Measurements from ENCODE around the gene PTPN21. TPM values are rescaled to one million over a fixed set of nuclear protein-coding genes. Genes with fewer than 3 reads are reported as not detected.

PTPN21 gene
- total and polyA plus RNA-seq, 4 donors, result 2.1 to 7.2 (median 3.1) TPM

DNA sequence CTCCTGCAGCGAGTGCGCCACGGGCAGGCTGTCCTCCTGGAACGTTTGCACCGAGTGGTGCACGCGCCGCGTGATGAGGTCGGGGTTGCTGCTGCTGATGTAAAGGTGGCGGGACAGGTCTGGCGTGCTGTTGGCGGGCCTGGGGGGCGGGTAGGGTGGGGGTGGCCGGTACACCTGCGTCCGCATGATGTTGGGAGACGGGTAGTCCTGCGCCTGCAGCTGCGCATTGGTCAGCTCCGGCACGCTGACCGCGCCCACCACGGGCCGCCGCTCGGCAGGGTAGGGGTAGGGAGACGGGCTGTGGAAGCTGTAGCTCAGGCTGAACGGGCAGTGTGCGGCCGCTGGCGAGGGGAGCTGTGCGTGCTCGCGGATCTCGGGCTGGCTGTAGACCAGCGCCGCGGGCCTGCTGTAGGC, 75.2 kb downstream of the PTPN21 start:
- Histone ChIP-seq H3K4me3 (ENCODE audit: low read depth in 1 of 3, low read length in 3 of 3) (no peak overlapping the region), H3K27me3 (ENCODE audit: control insufficient read depth in 4 of 4, insufficient read depth in 4 of 4, low read length in 3 of 4) (no peaks in the 10 kb centered on the region), H3K9me3 (ENCODE audit: control insufficient read depth in 4 of 4, low read length in 3 of 4) (peaks cover 0 to 3% (median 0%) of the 10 kb centered on the region in 4 donors), H3K36me3 (ENCODE audit: control insufficient read depth in 4 of 4, insufficient read depth in 3 of 4, low read depth in 1 of 4, low read length in 3 of 4) (peaks cover 6 to 30% (median 15%) of the 10 kb centered on the region in 4 donors), H3K27ac (ENCODE audit: low read depth in 1 of 2, low read length in 2 of 2) (no peak overlapping the region), H3K4me1 (ENCODE audit: control insufficient read depth in 4 of 4, insufficient read depth in 4 of 4, low read length in 3 of 4) (no peaks in the 10 kb centered on the region), H3K9ac (ENCODE audit: low read depth in 1 of 2, low read length in 2 of 2) (no peak overlapping the region)
- no peak for TF ChIP-seq RXRA (IDR thresholded peaks at IDR 0.05)
- TF ChIP-seq RAD21 (IDR thresholded peaks at IDR 0.05), result no peak
- TF ChIP-seq TAF1 (conservative IDR thresholded peaks at IDR 0.05), result no peak
- no peak for TF ChIP-seq FOXA1 (IDR thresholded peaks at IDR 0.05)
- TF ChIP-seq EGR1 (IDR thresholded peaks at IDR 0.05; ENCODE audit: low read depth in 2 of 2), result no peak
- TF ChIP-seq HNF4G (IDR thresholded peaks at IDR 0.05), result no peak
- TF ChIP-seq, protein P1, sequence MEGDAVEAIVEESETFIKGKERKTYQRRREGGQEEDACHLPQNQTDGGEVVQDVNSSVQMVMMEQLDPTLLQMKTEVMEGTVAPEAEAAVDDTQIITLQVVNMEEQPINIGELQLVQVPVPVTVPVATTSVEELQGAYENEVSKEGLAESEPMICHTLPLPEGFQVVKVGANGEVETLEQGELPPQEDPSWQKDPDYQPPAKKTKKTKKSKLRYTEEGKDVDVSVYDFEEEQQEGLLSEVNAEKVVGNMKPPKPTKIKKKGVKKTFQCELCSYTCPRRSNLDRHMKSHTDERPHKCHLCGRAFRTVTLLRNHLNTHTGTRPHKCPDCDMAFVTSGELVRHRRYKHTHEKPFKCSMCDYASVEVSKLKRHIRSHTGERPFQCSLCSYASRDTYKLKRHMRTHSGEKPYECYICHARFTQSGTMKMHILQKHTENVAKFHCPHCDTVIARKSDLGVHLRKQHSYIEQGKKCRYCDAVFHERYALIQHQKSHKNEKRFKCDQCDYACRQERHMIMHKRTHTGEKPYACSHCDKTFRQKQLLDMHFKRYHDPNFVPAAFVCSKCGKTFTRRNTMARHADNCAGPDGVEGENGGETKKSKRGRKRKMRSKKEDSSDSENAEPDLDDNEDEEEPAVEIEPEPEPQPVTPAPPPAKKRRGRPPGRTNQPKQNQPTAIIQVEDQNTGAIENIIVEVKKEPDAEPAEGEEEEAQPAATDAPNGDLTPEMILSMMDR (IDR thresholded peaks at IDR 0.05; ENCODE audit: low read depth, low read length, missing input control), result no peak
- TF ChIP-seq MAX (IDR thresholded peaks at IDR 0.05), result no peak
- no peak for TF ChIP-seq ZBTB33 (IDR thresholded peaks at IDR 0.05)
- WGBS, result 94% methylated on average over 40 of the region's 40 CpGs
- DNase-seq (ENCODE audit: low spot score), result no peak

DNA sequence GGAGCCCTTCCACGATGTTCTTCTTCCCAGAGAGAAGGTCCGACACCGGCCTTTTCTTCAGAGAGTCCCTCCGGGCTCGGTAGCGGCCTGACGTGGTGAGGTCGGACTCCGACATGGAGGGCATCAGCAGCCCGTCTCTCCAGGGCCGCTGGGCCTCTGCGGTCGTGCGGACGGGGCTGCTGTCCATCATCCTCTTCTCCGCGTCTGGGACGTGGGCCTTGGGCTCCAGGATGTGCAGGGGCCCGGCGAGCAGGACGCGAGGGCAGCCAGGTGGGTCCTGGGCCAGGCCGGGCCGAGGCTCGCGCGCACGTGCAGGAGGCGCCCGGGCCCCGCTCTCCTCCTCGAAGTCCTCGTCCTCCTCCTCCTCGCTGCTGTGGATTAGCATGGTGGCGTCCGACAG, 75.9 kb downstream of the PTPN21 start:
- Histone ChIP-seq H3K9me3 (ENCODE audit: control insufficient read depth in 4 of 4, low read length in 3 of 4) (peaks cover 0 to 3% (median 0%) of the 10 kb centered on the region in 4 donors), H3K9ac (ENCODE audit: low read depth in 1 of 2, low read length in 2 of 2) (no peak overlapping the region), H3K27me3 (ENCODE audit: control insufficient read depth in 4 of 4, insufficient read depth in 4 of 4, low read length in 3 of 4) (no peaks in the 10 kb centered on the region), H3K36me3 (ENCODE audit: control insufficient read depth in 4 of 4, insufficient read depth in 3 of 4, low read depth in 1 of 4, low read length in 3 of 4) (peaks cover 6 to 30% (median 15%) of the 10 kb centered on the region in 4 donors), H3K4me3 (ENCODE audit: low read depth in 1 of 3, low read length in 3 of 3) (no peak overlapping the region), H3K4me1 (ENCODE audit: control insufficient read depth in 4 of 4, insufficient read depth in 4 of 4, low read length in 3 of 4) (no peaks in the 10 kb centered on the region), H3K27ac (ENCODE audit: low read depth in 1 of 2, low read length in 2 of 2) (no peak overlapping the region)
- DNase-seq (ENCODE audit: low spot score), result no peak
- TF ChIP-seq ZBTB33 (IDR thresholded peaks at IDR 0.05), result no peak
- no peak for TF ChIP-seq YY1 (IDR thresholded peaks at IDR 0.05)
- TF ChIP-seq, protein P1 (IDR thresholded peaks at IDR 0.05; ENCODE audit: low read depth, low read length, missing input control), result no peak
- TF ChIP-seq JUND (IDR thresholded peaks at IDR 0.05), result no peak
- TF ChIP-seq MAX (IDR thresholded peaks at IDR 0.05), result no peak
- no peak for TF ChIP-seq HNF4A (conservative IDR thresholded peaks at IDR 0.05)
- no peak for TF ChIP-seq HNF4G (IDR thresholded peaks at IDR 0.05)
- no peak for TF ChIP-seq RXRA (IDR thresholded peaks at IDR 0.05)
- TF ChIP-seq TAF1 (conservative IDR thresholded peaks at IDR 0.05), result no peak
- no peak for TF ChIP-seq REST (IDR thresholded peaks at IDR 0.05)
- TF ChIP-seq, protein P2, sequence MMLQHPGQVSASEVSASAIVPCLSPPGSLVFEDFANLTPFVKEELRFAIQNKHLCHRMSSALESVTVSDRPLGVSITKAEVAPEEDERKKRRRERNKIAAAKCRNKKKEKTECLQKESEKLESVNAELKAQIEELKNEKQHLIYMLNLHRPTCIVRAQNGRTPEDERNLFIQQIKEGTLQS (IDR thresholded peaks at IDR 0.05), result no peak
- no peak for TF ChIP-seq NR2F2 (IDR thresholded peaks at IDR 0.05)
- TF ChIP-seq SP1 (IDR thresholded peaks at IDR 0.05), result no peak
- TF ChIP-seq FOXA1 (IDR thresholded peaks at IDR 0.05), result no peak
- WGBS, result 98% methylated on average over 36 of the region's 36 CpGs
